HG02610 (cell line): Measurements from ENCODE around the gene IGSF10.

Experiments used
- ATAC-seq: cut with Tn5 transposase; IDR thresholded peaks from one replicate; pipeline ENCODE4 v1.9.1; 2021; ENCODE audit warnings: mild to moderate bottlenecking, moderate library complexity; ENCODE audit not compliant: unreplicated experiment

The IGSF10 gene

GRCh38 chr3:151423091-151423490 lies 37.8 kb downstream of the IGSF10 start:
- ATAC-seq: no peak

GRCh38 chr3:151421938-151422337 lies 38.9 kb downstream of the IGSF10 start:
- ATAC-seq: no peak

GRCh38 chr3:151419806-151420205 lies 41.1 kb downstream of the IGSF10 start:
- ATAC-seq: no peak

GRCh38 chr3:151415289-151415688 lies 45.6 kb downstream of the IGSF10 start:
- ATAC-seq: no peak

- ATAC-seq: no peak
Observed at GRCh38 chr3:151412989-151413388, 47.9 kb downstream of the IGSF10 start.
